Measurements from ENCODE around the gene NCOA7.

DNA sequence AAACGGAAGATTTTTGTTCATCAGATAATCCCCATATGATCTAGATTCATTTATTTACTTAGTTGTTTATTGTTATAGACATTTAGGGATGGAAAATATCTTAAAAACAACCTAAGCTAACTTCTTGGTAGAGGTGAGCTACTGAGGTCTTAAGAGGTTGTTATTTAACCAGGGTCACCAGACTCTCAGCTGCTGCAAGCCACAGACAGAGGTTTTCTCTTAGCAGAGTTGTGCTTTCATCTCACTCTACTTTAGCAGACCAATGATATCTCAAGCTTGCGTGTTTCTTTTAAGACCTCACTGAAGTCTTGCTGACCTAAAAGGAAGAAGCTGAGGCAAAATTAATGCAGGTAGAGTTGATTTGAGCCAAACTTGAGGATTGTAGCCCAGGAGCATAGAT, 43.6 kb downstream of the NCOA7 start:
- TF ChIP-seq CTCF (IDR thresholded peaks at IDR 0.05; ENCODE audit: low read depth, low read length), result no peak
- TF ChIP-seq EZH2phosphoT487 (IDR thresholded peaks at IDR 0.05; ENCODE audit: low read depth), result no peak

Measured in OCI-LY3 (cell line).